ENCODE results near the gene NRG3.
"Not testable (repeated sequence)": the region's sequence is repeated elsewhere in the genome, so short reads cannot be mapped to it uniquely, and the experiment has no call there.

The NRG3 gene

DNA sequence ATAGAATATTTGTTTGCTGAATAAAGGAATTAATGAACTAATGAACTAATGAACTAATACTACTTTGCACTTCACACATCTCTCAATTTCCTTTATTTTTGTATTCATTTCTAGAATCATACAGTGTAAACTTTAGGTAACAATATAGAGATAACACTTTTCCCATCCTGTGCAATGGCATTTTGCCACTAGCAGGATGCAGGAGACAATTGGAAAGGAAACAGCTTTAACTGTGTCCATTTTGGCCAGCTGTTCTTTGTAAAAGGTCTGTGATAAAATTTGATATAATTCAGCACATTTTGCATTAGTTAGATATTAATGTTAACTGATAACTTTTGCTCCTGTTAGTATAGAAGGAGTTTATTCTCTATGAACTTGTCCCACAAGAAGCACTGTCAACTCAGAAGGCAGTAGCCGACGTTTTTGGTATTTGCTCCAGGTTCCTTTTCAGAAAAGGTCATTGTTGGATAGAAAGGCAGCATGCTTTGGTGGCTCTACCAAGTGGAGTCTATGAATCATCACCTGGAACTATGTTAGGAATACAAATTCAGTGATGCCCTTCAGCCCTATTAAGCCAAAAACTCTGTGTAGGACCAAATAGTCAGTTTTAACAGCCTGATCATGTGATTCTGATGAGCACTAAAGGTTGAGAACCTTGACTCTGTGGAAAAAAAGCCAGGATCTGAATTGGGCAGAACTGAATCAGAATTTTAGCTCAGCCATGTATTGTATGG lies 86.6 kb downstream of the NRG3 start:
- peak in 1 of 14 donors; percentile 2 for DNase-seq

DNA sequence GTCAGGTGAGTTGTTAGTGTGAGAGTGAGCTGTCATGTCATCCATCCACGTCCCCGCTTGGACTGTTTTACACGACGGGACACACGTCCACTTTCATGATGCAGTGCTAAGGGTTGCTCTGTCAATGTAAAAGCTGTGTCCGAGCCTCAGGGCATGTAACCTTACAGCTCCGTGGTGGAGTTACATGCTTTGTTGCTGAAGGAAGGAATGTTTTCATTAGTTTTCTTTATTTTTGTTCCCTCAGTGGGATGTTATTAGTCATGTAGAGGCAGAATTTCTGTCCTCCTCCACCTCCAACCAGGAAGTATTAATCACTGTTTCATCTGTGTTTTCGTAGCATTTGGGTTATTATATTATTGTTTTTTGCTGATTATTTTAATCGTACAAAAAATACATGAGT lies 88.6 kb downstream of the NRG3 start:
- DNase-seq = no peak

GRCh38 chr10:81967716-81968115 lies 92.7 kb downstream of the NRG3 start:
- DNase-seq = no peak

- DNase-seq = no peak
Measured at GRCh38 chr10:81969136-81969535, 94.1 kb downstream of the NRG3 start.

DNA sequence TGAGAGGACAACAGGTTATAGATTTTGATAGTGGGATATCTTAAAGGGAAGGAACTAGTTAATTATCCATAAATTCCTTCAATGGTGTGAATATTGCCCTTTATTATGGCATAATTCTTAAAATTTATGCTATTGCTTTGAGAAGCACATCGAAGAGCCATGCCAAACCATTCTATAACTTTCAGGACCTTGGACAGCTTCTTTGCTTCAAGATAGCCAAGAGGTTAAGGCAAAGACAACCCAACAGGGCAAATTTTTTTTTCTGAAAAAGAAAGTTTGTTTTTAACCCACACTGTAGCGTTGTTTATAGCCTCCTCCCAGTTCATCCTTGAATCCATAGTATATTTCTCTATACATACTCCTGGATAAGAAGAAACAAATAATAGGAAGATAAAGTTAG lies 103.2 kb downstream of the NRG3 start:
- no peak for DNase-seq

- DNase-seq = no peak
Measured at GRCh38 chr10:81981724-81982123, 106.7 kb downstream of the NRG3 start.

GRCh38 chr10:81984428-81984827 lies 109.4 kb downstream of the NRG3 start:
- no peak for DNase-seq

- no peak for DNase-seq
Measured at GRCh38 chr10:81995254-81995653, 120.3 kb downstream of the NRG3 start.

- no peak for DNase-seq
Measured at GRCh38 chr10:81996927-81997326, 121.9 kb downstream of the NRG3 start.

- DNase-seq = no peak
Measured at GRCh38 chr10:82020999-82021398, 146.0 kb downstream of the NRG3 start.

GRCh38 chr10:82027711-82028110 lies 152.7 kb downstream of the NRG3 start:
- no peak for DNase-seq

DNA sequence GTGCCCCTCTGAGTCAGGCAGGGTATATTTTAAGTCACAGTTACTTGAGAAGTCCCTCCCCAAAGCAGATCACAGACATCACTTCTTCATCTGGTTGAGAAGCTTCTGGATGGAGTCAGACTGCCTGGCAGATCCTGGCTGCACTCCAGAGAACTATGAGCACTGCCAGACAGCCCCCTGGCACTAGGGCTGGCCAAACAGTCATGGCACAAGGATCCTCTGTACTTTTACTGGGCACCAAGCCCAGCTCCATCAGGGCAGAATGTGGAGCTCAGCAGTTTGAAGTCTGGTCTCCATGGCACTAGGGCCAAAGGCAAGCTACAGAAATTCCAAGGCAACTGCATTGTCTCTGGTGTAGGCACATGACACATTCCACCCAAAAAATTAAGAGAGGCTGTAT lies 162.1 kb downstream of the NRG3 start:
- peak in 13 of 14 donors; percentile 0 to 87 (median 71) for DNase-seq

DNA sequence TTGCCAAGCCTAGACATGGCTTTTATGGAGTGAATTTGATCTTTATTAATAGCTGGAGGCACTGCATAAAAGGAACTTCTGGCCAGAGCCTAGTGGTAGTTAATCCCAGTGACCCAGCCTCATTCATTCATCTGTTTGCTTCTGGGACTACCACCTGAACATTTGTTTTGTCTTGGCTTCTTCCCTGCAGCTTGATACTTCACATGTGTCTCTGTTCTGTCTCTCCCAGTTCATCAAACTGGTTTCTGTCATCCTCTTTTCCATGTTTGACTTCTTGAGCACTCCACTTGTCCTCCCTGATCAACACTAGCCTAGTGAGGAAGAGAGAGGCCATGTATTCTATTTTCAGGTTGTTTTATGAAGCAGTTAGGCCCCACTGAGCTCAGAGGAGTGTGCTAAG lies 163.6 kb downstream of the NRG3 start:
- no peak for DNase-seq

- no peak for DNase-seq
Measured at GRCh38 chr10:82040336-82040735, 165.3 kb downstream of the NRG3 start.

GRCh38 chr10:82041018-82041417 lies 166.0 kb downstream of the NRG3 start:
- DNase-seq = no peak

- no peak for DNase-seq
Measured at GRCh38 chr10:82056391-82056790, 181.4 kb downstream of the NRG3 start.

- not testable (repeated sequence) for DNase-seq
Measured at GRCh38 chr10:82067192-82067591, 192.2 kb downstream of the NRG3 start.

DNA sequence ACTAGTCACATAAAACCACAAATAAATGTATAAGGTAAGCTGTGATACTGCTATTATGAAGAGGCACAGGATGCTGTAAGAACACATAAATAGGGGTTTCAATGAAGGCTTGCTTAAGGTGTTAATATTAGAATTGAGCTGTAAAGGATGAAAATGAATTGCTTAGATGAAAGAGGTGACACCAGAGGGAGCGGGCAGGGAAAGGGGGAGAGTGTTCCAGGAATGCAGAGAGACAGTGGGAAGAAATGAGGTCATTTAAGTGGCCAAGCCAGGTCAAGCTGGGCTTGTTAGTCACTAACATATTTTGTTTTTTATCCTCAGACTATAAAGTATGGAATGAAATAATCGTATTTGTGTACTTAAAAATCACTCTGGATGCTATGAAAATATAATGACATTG lies 193.5 kb downstream of the NRG3 start:
- DNase-seq = peak in 1 of 14 donors; percentile 11

- DNase-seq = no peak
Measured at GRCh38 chr10:82071231-82071630, 196.2 kb downstream of the NRG3 start.

DNA sequence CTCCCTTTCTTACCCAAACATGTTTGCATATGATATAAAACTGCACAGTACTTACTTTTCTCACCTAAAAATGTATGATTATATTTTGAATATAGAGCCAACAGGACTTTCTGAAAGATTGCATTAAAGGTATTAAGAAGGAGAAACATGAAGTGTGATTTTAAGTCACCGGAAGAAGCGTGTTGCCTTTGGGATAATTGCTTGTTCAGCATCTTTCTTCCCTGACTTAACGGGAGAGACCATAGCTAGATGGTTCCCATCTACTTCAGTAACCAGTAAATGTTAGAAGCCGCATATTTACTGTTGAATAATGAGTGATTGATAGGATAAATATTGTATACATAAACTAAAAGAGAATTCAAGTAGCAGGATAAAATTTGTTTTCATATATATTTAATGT lies 197.1 kb downstream of the NRG3 start:
- no peak for DNase-seq

DNA sequence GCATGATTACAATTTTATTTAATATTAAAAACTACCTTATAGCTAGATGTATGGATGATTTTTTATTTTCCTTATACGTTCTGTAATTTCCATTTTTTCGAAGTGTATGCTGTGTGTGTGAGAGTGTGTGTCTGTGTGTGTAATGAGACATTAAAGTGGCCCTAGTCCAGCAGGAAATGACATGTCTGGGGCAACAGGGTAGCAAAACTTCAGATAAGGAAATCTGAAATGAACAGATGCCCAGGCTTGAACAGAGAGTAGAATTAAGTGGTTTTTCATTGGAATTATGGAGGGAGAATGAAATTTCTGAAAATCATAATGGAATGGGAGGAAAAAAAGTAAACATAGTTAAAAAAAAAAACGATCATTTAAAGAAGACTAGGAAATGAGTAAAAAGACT lies 200.6 kb downstream of the NRG3 start:
- no peak for DNase-seq

GRCh38 chr10:82084496-82084895 lies 209.5 kb downstream of the NRG3 start:
- no peak for DNase-seq

GRCh38 chr10:82084904-82085303 lies 209.9 kb downstream of the NRG3 start:
- DNase-seq = no peak

DNA sequence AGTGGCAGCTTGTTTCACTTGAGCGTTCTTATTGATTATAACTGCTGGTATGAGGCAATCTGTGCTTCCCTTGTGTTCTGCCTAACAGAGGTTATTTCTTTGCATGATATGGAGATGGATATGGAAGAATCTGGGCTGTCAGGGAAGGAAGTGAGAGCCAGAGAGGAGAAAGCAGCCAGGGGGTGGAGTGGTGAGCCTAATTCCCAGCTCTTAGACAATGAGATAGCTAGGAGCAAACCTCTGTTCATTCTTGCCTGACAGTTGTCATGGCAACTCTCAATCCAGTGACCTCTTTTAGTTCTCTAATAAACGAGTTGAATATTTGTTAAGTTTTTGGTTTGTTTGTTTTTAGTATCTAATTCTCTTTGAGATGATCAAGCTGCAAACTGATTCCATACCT lies 214.3 kb downstream of the NRG3 start:
- no peak for DNase-seq

- DNase-seq = no peak
Measured at GRCh38 chr10:82091413-82091812, 216.4 kb downstream of the NRG3 start.

Data from C1 segment of cervical spinal cord (tissue), 14 donors.